WI38 (cell line): ENCODE data around the gene ITCH.
"Not testable (repeated sequence)": the region's sequence is repeated elsewhere in the genome, so short reads cannot be mapped to it uniquely, and the experiment has no call there.

ENCODE experiments used
- H3K4me3 ChIP-seq: 2 replicates; pipeline ENCODE4 v1.5.1; 2011; ENCODE audit warnings: low read depth, mild to moderate bottlenecking, control low read depth, low read length
- CTCF ChIP-seq: IDR thresholded peaks from 2 replicates; pipeline ENCODE4 v1.5.1; 2012; ENCODE audit warnings: low read depth, mild to moderate bottlenecking, control low read depth, low read length

Gene ITCH

GRCh38 chr20:34337544-34337943 is 25.5 kb upstream of the ITCH start:
- H3K4me3 ChIP-seq: no peak overlapping the region
- no peak for TF ChIP-seq CTCF

- TF ChIP-seq CTCF: no peak
- no peak overlapping the region for H3K4me3 ChIP-seq
These were observed 24.9 kb upstream of the ITCH start for GRCh38 chr20:34337982-34338726.

GRCh38 chr20:34340726-34341125 is 22.3 kb upstream of the ITCH start:
- H3K4me3 ChIP-seq: not testable (repeated sequence)

GRCh38 chr20:34341199-34341598 is 21.9 kb upstream of the ITCH start:
- not testable (repeated sequence) for H3K4me3 ChIP-seq

- no peak for TF ChIP-seq CTCF
- H3K4me3 ChIP-seq: no peak overlapping the region
These were observed 19.4 kb upstream of the ITCH start for GRCh38 chr20:34343458-34344211.

- no peak for TF ChIP-seq CTCF
- no peak overlapping the region for H3K4me3 ChIP-seq
These were observed 18.8 kb upstream of the ITCH start for GRCh38 chr20:34344238-34344637.

GRCh38 chr20:34345402-34345736 is 17.7 kb upstream of the ITCH start:
- TF ChIP-seq CTCF: no peak
- no peak overlapping the region for H3K4me3 ChIP-seq

GRCh38 chr20:34345839-34346532 is 17.1 kb upstream of the ITCH start:
- not testable (repeated sequence) for H3K4me3 ChIP-seq

- not testable (repeated sequence) for H3K4me3 ChIP-seq
These were observed 16.6 kb upstream of the ITCH start for GRCh38 chr20:34346533-34346865.
